GM19372 (cell line): ENCODE measurements around the gene OMA1.

ENCODE experiments used
- ATAC-seq: cut with Tn5 transposase; IDR thresholded peaks from one replicate; pipeline ENCODE4 v1.9.1; 2021; ENCODE audit warnings: mild to moderate bottlenecking, low read depth, moderate library complexity; ENCODE audit not compliant: unreplicated experiment

OMA1 gene

GRCh38 chr1:58465825-58466629, 80.5 kb downstream of the OMA1 start:
- no peak for ATAC-seq

GRCh38 chr1:58465176-58465575, 81.3 kb downstream of the OMA1 start:
- ATAC-seq, result no peak

- ATAC-seq, result no peak
These were observed 86.1 kb downstream of the OMA1 start for GRCh38 chr1:58460469-58460868.

- ATAC-seq, result no peak
These were observed 86.6 kb downstream of the OMA1 start for GRCh38 chr1:58459911-58460310.

DNA sequence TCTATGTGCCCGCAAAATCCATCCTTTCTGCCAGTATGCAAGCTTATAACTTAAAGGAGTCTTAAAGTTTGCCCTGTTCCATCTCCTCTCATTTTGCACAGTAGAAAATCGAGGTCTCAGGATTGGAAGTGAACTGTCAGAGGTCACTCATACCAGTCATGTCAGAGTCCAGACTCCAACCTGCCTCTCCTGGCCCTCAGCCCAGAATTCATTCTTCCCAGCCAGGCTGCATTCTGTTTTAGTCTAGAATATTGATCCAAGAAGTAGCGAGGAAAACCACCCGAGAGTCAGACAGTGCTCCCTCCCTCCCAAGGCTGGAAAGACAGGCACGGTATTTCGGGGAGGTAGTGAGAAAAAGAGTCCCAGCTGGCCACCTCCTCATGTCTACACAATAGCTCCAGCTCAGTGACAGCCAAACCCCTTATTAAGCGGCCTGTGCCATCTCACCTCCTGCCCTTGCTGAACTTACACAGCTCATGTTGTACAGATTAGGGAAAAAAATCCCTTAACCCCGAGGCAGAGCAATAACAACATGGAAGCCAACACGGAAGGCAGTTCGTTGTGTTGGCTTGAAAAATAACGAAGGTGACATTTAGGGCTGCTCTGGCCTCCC, 89.4 kb downstream of the OMA1 start:
- ATAC-seq, result no peak

GRCh38 chr1:58456470-58456869, 90.1 kb downstream of the OMA1 start:
- no peak for ATAC-seq

- ATAC-seq, result no peak
These were observed 91.7 kb downstream of the OMA1 start for GRCh38 chr1:58454807-58455206.

DNA sequence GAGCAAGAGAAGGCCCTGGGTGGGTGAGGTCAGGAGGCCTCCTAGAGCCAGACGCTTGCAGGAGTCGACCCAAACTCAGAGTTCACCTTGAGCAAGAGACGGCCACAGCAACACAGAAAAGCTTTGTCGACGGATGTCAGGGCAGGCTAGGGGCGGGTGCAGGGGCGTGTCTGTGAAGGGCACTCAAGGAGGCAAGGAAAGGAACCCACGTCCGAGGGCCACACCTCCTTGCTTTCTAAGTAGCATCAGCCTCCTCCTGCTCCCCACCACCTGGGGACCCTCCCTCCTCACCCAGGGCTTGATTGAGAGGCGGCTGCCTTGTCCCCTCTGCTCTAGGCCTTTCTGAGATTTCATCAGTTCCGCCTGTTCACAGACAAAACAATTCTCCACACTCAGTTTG, 92.1 kb downstream of the OMA1 start:
- ATAC-seq, result no peak

DNA sequence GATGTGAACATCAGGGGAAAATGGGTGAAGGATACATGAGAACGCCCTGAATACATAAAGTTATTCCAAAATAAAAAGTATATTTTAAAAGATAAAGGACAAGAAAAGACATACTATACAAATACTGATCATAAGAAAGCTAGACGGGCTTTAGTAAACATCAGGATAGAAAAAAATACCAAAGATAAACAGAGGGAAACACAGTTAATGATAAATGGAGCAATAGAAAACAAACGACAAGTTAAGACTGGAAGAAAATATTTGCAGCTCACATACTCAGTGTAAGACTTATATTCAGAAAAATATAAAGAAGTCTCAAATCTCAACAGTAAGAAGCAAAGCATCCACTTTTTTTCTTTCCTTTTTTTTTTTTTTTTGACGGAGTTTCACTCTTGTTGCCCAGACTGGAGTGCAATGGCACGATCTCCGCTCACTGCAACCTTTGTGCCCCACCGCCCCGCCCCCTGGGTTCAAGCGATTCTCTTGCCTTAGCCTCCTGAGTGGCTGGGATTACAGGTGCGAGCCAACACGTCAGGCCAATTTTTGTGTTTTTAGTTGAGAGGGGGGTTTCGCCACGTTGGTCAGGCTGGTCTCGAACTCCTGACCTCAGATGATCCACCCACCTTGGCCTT, 94.8 kb downstream of the OMA1 start:
- ATAC-seq, result no peak

- no peak for ATAC-seq
These were observed 98.6 kb downstream of the OMA1 start for GRCh38 chr1:58447886-58448285.

DNA sequence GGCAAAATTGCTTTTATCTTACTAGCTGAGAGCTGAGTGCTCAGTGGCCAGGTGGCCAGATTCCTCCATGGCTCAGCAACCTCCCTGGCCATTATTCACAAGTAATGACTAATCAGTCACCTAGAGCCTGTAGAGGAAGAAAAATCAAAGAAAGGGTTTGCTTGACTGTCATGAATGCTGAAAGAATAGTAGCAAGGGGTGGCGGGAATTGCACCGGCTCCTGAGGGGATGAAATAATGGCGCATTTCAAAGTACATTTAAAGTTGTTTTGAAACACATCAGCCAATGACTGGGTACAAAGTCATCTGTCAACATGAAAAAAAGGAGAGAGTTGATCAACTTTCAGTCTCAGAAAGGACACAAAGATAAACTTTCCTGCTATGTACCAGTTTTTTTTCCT, 99.5 kb downstream of the OMA1 start:
- ATAC-seq, result no peak

DNA sequence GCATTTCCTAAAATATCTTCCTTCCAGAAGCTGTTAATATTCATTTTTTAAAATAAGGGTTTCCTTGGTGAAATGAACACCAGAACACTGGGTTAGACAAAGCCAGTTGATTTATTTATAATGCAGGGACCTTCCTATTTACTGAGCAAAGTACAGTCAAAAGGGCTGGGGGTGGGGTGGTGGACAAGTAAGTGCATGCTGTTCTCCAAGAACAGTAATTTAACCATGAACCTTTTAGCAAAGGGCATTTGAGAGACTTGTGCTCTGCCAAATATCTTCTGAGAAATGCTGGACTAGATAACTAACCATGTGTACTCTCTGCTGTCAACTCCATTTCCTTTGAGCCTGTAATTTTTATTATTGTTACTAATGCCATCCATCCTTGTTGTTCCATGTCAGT, 100.2 kb downstream of the OMA1 start:
- ATAC-seq, result no peak

- no peak for ATAC-seq
These were observed 102.3 kb downstream of the OMA1 start for GRCh38 chr1:58443986-58444868.

GRCh38 chr1:58442114-58442513, 104.4 kb downstream of the OMA1 start:
- no peak for ATAC-seq

DNA sequence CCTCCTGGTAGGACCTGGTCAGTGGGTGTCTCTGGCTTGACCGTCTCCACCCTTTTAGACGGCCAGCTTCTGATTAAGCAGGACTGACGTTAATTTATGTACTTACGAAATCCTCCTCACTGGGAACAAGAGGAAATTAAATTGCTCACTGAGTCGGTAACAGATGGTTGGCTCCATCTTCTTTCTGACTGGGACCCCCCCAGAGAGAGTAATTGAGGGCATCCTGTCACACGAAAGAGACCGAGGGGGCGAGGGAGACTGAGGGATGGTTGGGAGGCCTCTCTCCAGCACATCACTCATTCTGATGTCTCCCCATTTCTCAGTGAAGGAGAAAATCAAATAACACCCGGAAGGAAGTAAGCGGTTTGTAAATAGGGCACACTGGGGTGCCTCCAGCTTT, 104.8 kb downstream of the OMA1 start:
- no peak for ATAC-seq

DNA sequence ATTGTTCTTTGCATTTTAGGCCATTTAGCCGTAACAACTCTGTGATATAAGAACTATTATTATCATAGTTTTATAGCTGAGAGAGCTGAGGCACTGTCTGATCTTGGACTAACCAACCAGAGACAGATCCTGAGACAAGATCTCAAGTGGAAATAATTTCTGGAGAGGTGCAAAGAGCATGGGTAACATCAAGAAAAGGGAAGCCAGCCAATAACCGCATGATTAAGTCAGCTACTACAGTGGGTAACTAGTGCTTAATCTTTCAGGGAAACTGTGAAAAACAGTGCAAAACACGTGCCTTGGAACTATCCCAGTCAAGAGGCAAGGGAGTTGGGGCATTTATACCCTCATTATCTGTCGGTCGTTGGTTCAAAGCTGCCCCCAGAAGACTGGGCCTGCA, 105.8 kb downstream of the OMA1 start:
- ATAC-seq, result no peak

DNA sequence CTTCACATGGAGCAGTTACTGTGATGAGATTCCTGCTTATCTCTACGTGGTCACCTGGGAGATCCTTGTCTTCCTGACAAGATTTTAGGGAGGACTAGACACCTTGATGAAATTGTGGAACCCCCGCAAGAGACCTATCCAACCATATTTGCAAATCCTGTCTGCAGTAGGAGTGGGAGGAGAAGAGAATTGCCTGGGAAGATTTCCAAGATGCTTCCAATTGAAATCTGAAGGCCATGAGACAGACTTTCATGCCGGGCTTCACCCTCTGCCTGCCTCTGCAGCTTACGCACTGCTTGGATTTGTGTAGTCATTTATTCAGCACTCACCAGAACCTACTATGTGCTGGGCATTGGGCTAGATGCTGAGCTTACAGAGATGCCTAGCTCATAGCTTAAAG, 106.6 kb downstream of the OMA1 start:
- no peak for ATAC-seq

DNA sequence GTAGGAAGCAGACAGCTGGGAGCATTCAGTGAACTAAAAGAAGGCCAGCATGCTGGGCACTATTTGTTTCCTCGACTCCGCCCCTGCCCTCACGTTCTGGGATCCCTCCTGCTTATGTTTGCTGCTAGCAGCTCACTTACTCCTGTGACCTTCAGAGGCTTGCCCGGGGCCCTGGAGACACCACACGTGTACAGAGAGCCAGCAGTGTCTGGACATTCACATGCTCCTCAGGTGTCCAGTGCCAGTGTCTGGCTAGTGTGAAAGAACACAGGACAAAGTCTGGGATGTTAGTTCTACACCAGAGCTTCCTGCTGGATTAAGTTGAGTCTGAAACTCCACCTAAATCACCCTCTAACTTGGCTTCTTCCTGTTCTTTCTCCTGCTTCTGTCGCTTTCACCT, 108.1 kb downstream of the OMA1 start:
- ATAC-seq, result no peak

DNA sequence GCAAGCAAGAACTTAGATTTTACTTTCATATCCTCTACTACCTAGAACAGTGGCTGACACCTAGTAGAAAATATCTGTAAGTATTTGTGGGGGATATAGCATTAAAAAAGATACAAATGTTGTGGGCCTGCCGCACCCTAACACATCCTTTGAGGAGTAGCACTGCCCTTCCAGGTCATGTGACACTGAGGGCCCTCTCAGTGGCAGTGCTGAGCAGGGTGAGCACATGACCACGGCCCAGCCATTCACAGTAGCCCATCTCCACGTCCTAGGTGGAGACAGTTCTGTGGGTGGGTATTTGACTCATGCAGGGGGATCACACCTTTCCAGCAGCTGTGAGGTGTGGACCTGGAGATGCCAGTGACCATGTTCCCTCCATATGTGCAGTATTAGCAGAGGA, 108.9 kb downstream of the OMA1 start:
- ATAC-seq, result no peak

DNA sequence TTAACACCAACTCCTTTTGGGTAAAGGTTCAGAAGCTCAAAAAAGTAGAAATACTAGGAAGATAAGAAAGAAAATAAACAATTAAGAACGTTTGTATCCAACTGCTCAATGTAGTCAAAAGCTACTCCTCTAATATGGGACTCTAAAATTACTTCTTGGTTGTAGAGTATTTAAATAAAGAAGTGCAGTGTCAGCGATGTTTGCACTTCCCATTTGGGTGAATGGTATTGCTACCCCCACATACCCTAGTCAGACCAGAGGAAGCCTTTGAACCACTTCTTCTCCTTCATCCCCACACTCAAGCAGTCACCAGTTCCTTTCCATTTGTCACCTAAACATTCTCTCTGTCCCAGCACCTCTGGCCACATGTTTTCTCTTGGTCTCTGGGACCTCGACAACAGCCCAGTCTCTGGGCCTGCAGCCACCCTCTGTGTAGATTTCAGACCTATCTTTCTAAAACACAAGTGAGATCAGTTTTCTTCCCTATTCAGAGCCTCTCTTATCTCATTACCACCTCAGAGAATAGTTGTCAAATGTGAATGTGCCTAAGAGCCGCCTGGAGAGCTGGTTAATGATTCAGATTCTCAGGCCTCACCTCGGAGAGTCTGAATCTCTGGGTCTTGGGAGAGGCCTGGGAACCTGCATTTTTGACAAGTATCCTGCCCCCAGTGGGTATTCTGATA, 109.8 kb downstream of the OMA1 start:
- ATAC-seq, result no peak
